Measurements from ENCODE around the gene SLC9A9.

DNA sequence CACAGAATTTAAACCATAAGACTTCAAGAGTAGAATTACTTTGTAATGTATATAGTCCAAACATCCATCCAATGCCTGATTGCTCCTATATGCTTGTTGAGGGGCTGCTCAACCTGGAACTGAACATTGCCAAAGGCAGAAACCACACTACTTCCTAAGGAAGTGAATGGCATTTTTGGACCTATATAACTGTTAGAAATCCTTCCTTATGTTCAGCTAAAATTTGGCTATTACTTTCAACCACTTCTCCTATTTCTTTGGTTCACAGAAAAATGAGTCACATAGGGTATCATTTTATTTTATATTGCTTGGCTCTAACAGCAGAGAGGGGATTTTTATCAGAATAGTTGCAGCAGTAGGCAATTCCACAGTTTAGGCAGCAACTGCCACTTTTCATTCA, 342.1 kb downstream of the SLC9A9 start:
- TF ChIP-seq EGR1 (conservative IDR thresholded peaks at IDR 0.05) (no peak), HSF4 (CRISPR knock-in tag; IDR thresholded peaks at IDR 0.05; ENCODE audit: borderline replicate concordance) (no peak), JUN (IDR thresholded peaks at IDR 0.05; ENCODE audit: borderline replicate concordance, low read depth, low read length) (no peak), JUN (CRISPR knock-in tag; IDR thresholded peaks at IDR 0.05; ENCODE audit: borderline replicate concordance) (no peak), HNRNPL (IDR thresholded peaks at IDR 0.05; ENCODE audit: low read depth, low read length) (no peak), ZNF511 (CRISPR knock-in tag; IDR thresholded peaks at IDR 0.05) (no peak), U2AF1 (optimal IDR thresholded peaks at IDR 0.05; ENCODE audit: low read depth, low read length) (no peak), DNMT1 (IDR thresholded peaks at IDR 0.05) (no peak), GABPB1 (CRISPR knock-in tag; IDR thresholded peaks at IDR 0.05) (no peak), JUND (IDR thresholded peaks at IDR 0.05; ENCODE audit: borderline replicate concordance, low read depth, low read length) (no peak), JUND (tag; IDR thresholded peaks at IDR 0.05; ENCODE audit: borderline replicate concordance, low read depth, low read length) (no peak), CTCF (IDR thresholded peaks at IDR 0.05 in 2 of 3, conservative IDR thresholded peaks at IDR 0.05 in 1 of 3; ENCODE audit: insufficient read depth in 2 of 3, low read depth in 1 of 3, low read length in 3 of 3) (no peak), ZNF12 (CRISPR knock-in tag; IDR thresholded peaks at IDR 0.05) (no peak), MLX (CRISPR knock-in tag; conservative IDR thresholded peaks at IDR 0.05) (no peak), MAFK (IDR thresholded peaks at IDR 0.05; ENCODE audit: low read length) (no peak)
